ENCODE results near the gene CYSRT1.

The CYSRT1 gene

DNA sequence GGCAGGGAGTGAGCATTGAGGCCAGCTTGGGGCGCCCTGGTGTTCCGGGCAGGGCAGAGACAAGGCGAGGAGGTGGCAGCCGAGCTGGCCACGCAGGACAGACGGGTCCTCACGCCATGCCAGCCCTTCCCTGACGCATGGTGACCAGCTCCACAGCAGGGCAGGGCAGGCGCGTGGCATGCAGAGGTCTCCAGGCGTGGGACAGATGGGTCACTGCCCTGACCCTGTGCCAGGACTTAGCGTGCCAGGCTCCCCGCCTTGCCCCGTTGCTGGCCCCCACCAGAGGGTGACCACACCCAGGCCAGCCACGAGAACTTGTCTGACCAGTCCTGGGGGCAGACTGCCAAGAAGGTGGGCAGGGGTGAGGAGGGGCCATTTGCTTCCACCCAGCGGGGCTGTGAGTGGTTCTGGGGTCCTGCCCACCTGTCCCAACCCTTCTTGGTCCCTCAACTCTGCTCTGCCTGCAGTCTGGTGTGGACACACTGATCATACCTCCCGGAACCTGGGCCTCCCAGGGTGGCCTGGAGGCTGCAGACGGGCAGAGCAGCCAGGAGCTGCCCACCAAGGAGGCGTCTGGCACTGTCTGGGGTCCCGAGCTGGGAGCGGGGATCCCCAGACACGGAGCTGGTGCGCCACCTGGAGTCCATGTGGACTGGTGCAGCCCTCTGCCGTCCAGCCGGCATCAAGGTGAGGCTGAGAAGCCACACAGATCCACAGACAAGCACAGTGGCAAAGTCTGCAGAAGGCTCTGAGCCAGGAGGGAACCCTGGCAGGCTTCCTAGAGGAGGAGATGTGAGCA, 2.3 kb downstream of the CYSRT1 start, which contains the start of gene RNF224:
TSS of gene RNF224 (plus strand) at position 449 of the 799 bp plus-strand sequence. CDS start 834 bp downstream, outside the sequence.
- DNase-seq: peak; percentile 86

DNA sequence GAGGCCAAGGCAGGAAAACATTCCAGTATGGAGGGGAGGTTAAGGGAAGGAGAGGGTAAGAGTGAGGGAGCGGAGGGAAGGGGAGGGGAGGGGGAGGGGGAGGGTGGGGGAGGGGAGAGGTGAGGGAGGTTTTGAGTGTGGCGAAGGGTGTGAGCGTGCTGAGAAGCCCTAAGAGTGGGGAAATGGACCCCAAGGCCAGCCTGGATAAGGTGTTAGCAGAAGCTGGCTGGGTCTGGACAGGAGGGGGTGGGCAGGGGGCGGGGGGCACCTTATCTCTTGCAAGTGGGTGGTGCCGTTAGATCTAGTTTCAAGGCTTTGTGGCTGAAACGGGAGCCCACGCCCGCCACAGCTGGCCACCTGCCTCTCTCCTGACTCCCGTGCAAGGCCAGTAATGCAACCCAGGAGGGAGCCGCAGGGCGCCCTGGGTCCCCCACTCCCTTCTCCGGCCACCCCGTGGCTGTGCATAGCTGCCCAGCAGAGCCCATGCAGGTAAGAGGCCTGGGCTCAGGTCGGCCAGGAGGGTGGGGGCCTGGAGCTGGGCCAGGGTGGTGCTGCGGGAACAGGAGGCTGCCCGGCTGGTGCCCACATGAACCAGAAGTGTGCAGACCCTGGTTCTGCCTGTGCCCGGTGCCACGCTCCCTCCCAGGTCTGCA, 3.0 kb downstream of the CYSRT1 start:
- peak; percentile 40 for DNase-seq

DNA sequence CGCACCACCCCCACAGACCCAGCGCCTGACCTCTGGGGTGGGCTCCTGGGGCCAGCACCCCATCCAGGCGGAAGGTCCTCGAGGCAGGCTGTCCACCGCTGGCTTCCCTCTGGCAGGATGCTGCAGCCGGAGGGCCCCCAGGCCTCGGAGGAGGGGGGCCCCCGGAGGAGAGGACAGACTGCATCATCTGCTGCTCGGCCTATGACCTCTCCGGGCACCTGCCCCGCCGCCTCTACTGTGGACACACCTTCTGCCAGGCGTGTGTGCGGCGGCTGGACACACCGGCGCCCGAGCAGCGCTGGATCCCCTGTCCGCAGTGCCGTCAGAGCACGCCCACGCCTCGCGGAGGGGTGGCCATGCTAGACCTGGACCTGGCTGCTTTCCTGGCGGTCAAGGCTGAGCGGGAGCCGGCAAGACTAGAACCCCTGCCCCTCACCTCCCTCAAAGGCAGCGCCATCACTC, 3.6 kb downstream of the CYSRT1 start:
- DNase-seq: no peak

DNA sequence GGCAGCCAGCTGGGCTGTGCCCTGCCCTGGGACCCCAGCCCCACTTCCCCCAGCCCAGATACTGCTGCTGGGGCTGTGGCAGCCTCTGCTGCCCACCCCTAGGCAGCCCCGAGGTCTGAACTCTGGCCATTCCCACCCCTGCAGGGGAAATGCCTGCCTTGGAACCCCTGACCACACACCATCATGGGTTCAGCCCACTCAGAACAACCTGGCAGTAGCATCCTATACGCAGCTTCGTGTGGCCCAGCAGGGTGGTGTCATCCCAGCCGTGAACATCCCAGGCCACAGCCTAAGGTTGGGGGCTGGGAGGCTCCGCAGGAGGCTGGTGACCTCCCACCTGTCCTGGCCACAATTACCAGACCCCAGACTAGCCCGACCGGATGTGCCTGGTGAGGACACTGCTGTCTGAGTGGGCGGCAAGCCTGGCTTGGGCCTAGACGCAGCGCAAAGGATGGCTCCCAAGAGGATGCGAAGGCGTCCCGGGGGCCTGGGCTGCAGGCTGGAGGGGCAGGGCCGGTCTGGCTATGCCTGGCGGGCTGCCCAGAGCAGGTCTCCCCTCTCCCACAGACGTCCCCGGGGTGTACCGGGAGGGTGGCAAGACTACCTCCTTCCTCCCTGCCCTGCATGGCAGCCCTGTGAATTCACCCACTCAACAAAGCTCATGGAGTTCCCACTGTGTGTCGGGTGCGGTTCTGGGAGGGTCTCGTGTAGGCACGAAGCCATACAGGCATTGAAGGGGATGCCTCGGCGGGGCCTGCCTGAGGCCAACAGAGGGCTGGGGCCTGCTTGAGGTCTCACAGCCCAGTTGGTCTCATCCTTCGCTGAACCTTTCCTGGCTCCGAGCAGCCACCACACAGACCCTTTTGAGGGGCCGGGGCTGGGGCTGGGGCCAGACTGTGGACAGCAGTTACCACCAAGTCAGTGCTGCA, 4.3 kb downstream of the CYSRT1 start:
- DNase-seq: no peak

DNA sequence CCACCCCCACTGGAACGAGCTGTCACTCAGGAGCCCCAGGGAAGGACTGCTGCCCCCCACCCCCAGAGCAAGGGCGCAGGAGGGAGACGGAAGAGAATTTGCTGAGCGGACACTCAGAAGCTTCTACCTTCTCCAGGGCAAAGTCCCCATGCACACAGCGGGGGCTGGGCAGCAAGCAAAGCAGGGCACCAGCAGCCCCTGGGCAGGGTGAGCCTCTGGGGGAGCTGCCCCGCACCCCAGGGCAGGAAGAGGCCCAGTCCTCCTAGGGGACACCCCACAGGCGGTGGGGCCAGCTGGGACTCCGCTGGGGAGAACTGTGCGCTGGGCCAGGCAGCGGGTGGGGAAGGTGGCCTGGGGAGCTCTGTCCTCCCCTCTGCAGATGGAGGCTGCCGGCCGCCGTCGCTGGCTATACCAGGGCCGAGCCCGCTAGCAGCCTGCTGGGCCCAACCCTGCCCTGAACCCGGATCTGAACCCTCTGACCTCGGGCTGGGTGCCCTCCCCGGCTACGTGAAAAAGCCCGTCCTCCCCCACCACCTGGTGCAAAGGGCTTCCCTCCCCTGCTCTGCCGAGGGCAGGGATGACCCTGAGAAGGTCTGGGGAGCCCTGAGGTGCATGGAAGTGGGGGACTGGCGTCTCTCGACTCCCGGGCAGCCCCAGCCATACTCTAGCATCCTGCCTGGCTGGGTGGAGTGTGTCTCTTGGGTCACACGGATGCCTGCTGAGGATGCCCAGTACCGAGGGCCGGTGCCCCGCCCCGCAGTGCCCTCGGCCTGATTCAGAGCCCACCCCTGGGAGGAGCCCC, 5.1 kb downstream of the CYSRT1 start:
- no peak for DNase-seq

DNA sequence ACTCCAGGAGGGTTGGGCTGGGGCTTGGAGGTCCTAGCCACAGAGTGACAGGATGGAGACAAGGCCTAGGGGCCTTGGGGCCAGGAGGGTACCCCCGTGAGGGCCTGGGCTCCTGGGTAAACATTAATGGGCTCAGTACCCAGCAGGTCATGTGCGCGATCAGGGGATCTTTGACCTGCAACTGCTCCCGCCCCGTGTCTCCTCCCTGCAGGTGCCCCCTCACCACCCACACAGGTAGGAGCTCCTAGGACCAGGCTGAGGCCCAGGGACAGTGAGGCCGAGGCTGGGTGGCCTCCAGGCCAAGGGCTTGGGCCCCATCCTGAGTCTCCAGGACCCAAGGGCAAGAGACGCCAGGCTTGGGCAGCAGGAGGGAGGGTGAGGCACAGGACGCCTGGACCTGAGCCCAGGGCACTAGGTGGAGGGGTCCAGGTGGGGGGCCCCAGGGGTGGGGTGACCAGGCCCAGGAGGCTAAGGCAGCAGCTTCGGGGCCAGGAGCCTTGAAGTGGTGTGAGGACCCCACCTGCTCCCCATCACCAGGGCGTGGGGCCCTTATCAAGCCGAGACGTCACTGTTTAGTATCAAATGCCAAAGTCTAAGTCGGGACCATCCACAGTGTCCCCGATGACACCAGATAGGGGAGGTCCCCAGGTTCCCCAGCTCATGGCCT, 5.9 kb downstream of the CYSRT1 start, which contains the start of gene SLC34A3:
TSS of gene SLC34A3 (plus strand) at position 197 of the 667 bp plus-strand sequence. CDS start 802 bp downstream, outside the sequence.
- DNase-seq: no peak

DNA sequence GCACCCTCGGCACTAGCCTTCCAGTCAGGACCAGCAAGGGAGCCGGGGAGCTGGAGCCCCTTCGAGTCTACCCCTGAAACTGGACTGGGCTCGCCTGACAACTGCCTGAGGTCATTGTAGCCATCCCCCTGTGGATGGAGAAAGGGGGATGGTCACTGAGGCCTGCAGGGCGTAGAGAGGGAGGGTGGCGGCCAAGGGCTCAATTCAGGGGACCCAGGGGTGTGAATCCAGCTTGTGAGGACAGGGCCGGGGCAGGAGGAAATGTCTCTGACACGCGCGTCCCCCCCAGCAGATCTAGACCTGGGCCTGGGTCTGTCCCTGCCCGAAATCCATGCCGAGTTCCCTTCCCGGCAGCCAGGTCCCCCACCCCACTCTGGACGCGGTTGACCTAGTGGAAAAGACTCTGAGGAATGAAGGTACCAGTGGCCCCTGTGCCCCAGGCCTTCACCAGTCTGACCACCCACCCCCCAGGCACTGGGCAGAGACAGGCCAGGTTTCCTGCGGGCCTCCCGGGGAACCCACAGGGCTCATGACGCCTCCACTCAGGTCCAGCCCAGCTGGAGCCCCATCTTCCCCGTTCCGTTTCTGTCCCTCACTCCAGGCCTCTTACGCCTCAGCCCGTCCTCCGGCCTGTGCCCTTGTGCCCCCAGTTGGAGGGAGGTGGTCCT, 6.5 kb downstream of the CYSRT1 start:
- no peak for DNase-seq

DNA sequence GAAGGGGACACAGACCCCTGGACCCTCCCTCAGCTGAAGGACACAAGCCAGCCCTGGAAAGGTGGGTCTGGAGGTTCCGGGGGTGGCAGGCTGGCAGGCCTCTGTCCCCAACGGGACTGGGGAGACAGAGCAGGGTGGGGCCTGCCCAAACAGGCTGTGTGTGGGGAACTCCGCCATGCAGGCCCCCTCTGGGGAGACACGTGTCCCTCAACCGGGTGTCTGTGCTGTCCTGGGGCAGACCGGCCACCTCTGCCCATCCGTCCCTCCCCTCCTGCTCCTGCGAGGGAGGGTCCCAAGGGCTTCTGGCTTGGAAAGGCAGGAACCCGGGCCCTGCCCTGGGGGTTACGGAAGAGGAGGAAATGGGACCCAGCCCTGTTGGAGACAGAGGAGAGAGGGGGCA, 7.1 kb downstream of the CYSRT1 start:
- DNase-seq: no peak

DNA sequence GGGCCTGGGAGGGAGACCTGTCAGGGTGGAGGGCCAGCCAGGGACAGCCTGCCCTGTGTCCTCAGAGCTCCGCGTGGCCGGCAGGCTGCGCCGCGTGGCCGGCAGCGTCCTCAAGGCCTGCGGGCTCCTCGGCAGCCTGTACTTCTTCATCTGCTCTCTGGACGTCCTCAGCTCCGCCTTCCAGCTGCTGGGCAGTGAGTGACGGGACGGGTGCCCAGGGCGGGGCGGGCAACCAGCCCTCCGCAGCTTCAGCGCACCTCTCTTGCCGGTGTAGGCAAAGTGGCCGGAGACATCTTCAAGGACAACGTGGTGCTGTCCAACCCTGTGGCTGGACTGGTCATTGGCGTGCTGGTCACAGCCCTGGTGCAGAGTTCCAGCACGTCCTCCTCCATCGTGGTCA, 7.5 kb downstream of the CYSRT1 start:
- DNase-seq: no peak

DNA sequence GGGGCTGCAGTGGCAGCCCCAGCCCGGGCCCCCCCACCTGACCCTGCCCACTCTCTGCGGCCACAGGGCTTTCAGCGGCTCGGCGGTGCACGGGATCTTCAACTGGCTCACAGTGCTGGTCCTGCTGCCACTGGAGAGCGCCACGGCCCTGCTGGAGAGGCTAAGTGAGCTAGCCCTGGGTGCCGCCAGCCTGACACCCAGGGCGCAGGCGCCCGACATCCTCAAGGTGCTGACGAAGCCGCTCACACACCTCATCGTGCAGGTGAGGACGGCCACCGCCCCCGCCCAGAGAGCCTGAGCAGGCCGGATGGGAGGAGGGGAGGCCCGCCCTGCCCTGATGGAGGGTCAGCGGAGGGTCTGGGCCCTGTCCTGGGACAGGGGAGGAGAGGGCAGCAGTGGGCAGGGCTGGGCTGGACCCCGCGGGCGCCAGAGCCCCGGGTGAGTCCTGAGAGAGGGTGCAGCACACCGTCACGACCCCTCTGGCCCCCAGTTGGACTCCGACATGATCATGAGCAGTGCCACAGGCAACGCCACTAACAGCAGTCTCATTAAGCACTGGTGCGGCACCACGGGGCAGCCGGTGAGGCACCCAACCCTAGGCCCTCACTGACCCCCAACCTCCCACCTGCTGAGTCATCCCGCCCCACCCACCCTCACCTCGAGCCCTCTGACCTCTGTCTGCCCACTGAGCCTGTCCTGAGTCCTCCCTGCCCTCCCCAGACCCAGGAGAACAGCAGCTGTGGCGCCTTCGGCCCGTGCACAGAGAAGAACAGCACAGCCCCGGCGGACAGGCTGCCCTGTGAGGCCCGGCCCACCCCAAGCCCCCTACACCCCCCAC, 8.4 kb downstream of the CYSRT1 start:
- DNase-seq: no peak

DNA sequence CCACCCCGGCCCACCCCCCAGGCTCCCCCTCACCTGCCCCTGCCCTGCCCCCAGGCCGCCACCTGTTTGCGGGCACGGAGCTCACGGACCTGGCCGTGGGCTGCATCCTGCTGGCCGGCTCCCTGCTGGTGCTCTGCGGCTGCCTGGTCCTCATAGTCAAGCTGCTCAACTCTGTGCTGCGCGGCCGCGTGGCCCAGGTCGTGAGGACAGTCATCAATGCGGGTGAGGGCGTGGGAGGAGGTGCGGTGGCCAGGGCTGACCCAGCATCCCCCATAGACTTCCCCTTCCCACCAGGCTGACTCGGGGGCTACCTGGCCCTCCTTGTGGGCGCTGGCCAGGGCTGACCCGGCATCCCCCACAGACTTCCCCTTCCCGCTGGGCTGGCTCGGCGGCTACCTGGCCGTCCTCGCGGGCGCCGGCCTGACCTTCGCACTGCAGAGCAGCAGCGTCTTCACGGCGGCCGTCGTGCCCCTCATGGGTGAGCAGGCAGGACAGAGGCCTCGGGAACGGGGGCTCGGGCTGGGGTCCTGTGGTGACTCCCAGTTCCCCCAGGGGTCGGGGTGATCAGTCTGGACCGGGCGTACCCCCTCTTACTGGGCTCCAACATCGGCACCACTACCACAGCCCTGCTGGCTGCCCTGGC, 9.2 kb downstream of the CYSRT1 start:
- DNase-seq: no peak

DNA sequence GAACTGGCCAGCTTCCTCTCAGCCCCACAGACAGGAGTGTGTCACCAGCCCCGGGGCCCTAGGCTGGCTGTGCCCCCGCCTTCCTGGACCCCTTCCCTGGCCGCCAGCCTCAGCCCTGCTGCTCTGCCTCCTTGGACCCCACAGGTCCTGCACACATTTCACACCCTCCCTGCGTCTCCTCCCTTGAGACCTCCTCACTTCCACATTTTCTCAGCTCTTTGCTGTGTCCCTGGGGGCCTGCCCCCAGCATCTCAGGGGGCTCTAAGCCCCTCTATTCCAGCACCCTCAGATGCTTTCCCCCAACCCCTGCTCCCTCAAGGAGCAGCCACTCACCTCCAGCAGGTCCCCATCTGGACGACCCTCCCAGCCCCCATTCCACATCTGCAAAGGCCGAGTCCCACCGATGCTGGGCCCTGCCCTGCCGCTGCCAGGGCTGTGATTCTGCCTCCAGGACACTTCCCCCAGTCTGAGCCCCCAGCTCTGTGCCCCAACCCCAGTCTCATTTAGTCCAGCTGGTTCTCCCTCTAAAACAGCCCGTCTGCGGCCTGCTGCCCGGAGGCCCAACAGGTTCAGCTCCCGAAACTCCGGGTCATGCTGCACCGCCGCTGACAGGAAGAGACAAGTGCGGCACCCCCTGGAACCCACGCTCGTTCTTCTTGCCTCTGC, 9.9 kb downstream of the CYSRT1 start:
- no peak for DNase-seq

DNA sequence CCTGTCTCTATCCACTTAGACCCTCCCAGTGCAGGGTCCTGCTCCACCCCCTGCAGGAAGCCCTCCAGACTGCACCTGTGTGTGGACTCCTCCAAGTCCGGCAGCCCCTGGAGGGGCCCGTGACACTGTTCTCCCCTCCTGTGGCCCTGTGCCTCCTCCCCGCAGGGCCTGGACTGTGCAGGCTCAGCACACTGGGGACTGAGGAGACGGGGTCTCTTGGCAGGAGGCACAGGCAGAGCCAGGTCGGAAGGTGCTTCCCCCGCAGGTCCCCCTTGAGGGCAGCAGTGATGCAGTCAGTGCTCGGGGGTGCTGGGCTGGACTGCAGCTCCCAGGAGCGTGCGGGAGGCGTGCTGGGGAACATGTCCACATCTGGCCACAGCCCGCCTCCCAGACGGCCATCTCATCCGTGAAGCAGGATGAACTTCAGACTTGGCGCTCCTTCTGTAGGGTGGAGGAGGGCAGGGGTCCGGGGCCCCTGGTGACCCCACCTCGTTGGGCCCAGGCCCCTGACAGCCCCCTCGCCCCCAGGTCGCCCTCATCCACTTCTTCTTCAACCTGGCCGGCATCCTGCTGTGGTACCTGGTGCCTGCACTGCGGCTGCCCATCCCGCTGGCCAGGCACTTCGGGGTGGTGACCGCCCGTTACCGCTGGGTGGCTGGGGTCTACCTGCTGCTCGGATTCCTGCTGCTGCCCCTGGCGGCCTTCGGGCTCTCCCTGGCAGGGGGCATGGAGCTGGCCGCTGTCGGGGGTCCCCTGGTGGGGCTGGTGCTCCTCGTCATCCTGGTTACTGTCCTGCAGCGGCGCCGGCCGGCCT, 10.7 kb downstream of the CYSRT1 start:
- DNase-seq: no peak

DNA sequence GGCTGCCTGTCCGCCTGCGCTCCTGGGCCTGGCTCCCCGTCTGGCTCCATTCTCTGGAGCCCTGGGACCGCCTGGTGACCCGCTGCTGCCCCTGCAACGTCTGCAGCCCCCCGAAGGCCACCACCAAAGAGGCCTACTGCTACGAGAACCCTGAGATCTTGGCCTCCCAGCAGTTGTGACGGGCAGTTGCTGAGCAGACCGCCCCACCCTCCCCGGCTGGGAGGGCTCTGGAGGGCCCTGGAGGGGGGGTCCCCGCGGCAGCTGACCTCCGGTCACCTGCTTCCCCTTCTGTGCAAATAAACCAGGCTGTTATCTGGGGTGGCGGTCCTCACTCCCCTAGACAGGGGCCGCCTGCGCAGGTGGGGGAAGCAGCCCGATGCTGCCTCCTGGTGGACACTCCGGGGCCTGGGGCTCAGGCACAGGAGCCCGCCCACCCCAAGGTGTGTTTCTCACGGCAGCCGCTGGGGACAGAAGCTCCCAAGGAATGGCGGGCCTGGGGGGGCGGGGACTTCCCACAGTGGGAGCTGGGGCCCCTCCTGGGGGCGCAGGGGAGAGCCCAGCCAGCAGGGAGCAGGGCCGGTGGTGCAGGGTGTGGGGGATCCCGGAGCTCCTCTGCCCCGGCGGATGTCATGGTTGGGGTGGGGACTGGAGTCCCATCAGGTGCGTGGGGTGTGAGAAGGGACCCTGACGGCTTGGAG, 11.4 kb downstream of the CYSRT1 start:
- DNase-seq: peak; percentile 92

DNA sequence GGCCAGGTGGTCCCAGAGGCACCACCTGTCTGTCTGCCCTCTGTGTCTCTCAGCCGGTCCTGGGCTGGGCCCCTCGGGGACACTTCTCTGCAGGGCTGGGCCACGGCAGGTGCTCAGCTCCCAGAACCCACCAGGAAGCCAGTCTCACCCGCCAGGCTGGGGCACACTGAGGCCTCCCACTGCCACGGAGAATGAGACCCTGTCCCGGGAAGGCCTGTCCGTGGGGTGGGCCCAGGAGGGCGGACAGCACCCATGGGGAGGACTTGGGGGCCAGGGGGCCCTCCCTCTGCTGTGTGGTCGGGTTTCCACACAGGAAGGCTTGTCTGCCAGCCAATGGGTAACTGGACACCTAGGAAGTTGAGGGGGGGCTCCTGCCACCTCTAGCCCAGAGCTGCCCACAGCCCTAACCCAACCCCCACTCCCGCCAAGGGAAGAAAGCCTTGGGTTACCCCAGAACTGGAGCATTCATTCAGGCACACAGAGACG, 12.0 kb downstream of the CYSRT1 start:
- no peak for DNase-seq

DNA sequence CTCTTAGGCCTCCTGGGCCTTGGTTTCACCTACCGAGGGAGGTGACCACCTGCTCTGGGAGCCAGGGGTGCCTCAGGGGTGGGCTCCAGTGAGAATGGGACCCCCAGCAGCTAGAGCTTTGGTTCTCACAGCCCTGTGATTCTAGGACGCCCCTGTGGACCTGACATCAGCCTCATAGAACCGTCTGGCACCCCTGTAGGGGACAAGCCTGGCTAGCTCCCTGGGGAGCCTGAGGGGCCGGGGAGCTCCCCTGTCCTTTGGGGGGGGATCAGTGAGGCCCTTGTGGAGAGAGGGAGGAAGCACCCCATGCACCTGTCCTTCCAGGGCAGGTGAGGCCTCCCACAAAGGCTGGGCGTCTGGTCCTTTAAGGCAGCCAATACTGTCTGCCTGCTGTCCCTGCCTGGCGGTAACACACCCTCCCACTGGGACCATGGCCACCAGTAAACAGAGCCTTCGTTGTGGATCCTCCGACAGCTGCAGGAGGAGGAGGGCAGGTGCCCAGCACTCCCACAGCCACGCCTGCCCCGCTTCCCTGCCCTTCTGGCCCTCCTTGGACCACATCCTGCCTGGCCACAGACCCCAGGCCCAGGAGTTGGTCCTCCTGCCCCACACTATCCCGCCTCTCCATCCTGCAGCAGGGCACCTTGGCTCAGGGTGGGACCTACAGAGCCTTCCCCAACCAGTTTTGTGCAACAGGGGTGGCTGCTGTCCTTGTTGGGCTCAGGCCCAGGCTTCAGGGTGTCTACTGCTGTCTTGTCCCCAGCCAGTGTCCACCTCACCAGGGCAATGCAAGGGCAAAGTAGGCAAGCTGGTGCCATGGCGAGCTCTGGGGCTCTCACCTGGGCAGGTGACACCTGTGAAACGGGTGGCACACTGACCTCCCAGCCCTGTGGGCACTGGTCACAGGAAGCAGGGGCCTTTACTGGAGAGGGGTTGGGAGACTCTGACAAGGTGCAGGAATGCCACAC, 13.1 kb downstream of the CYSRT1 start:
- no peak for DNase-seq
